ENCODE measurements around the gene EML6.

Gene EML6

DNA sequence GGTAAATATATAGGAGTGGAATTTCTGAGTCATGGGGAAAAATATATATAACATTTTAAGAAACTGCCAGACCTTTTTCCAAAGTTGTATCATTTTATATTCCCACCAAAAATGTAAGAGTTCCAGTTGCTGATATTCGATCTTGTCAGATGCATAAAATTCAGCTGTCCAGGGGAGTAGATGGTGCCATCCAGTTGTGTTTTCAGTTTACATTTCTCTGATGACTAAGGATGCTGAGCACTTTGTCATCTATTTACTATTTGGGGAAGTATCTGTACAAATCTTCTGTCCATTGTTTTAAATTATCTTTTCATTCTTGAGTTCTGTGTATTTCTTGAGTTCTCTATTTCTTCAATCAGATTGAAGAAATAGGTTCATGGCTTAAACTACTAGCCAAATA is 200.7 kb downstream of the EML6 start:
- DNase-seq: no peak

DNA sequence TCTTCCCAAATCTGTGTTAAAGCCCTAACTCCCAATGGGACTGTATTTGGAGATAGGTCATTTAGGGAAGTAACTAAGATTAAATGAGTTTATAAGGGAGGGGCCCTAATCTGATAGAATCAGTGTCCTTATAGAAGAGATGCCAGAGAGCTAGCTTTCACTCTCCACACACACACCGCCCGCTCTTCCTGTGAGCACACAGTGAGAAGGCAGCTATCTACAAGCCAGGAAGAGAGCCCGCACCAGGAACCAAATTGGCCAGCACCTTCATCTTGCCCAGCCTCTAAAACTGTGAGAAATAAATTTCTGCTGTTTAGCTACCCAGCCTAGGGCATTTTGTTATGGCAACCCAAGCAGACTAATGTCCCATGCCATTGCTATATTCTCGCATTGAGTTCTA is 201.6 kb downstream of the EML6 start:
- DNase-seq: no peak

DNA sequence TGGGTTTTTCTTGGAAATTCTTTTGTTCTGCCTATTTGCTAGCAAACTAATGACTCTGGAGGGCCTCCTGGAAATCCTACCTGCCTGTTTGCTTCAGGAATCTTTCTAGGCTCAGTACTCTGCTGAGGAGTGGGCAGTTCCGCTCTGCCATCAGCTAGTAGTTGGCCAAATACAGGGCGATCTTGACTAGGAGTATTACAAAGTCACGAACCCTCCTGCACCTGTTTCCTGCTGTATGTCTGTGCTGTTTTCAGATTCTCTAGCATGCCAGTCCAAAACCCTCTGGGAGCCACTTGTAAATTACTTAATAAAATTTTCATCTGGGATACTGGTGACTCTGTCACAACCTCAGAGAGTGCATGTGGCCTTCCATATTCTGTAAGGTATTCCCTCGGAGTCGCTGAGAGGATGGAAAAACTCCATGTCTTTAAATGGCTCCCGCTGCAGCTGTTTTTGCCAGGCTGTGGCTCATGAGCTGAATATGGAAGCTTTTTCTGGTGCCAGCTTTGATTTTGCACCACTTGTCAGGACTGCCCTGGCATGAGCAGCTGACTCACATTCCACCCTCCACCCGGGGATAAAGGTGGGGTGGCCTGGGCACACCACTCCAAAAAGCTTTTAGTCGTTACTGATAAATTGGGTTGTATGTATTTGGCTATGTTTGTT is 203.8 kb downstream of the EML6 start:
- no peak for DNase-seq

DNA sequence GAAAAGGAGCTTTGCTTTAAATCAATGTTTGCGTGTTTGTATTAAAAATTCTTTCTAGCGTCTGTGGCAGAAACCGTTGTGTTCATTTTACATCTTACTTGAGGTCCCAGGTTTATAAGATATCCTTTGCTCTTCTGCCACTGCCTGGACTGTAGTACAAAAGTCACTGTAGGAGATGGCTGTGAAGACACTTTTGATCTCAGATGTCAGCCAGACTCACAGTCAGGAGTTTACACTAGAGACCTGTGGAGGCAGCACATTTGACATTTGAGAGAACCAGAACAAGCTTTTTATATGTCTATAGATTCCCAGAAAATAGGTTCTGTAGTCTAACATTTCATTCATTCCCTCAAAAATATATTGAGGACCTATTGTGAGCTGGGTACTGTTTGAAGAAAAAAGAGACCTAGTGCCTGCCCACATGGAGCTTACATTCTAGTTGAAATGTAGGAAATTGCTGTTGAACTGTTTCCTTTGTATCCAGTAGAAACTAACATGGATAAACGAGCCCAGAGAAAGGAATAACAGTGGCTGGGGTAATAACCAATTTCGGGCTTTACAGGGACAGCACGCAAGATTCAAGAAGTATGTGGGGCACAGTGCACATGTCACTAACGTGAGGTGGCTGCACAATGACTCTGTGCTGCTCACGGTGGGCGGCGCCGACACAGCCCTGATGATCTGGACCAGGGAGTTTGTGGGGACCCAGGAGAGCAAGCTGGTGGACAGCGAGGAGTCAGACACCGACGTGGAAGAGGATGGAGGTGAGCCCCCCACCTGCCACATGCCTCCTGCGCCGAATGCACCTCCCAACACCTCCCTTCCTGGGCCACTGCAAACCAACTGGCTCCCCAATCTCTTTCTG is 204.5 kb downstream of the EML6 start:
- no peak for DNase-seq

DNA sequence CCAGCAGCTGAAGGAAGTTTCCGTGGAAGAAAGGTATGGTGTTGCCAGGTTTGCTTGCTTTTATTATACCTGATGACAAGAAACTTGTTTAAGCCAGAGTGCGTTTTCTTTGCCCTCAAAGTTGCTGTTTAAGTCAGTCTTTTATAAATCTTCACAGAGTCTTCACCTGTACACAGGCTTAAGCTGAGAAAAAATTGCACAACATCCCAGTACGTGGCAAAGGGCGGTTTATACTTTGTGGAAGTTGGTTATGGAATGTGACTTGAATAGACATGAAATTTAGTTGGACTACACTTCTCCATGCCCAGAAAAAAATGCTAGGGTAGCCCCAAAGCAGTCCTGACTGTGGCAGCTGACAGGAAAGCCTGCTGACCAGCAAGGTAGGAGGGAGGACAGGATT is 205.3 kb downstream of the EML6 start:
- DNase-seq: no peak

DNA sequence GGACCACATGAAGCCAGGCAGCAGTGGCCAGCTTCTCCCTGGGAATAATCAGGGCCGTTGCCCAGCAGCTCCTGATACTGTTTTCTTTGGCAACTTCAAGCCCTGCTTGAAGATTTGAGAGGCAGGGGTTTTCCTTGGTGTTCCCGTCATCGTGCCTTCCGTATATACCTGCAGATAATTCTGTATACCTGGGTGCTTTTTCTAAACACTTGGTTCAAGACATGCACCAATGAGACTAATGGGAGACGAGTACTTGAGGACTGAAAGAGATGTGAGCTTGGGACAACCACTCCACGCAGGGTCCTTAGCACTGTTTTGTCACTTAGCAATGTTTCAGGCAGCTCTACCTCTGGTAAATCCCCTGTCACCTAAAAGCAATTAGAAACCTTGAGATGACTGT is 208.0 kb downstream of the EML6 start:
- DNase-seq: no peak

DNA sequence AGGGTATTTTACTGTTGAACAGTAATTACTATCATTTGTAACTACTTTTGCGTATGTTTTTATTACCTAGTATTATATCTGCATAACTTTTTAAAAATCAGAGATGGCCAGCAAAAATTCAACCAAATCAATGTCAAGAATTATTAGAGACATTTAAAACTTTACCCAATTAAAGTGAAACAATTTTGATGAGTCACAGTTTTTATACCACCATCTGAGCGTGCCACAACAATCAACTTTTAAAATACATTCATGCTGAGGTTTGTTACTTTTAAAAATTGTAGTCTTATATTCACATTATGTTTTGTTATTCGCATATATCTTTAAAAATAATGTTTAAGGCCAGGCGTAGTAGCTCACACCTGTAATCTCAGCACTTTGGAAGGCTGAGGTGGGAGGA is 211.9 kb downstream of the EML6 start:
- DNase-seq: no peak

DNA sequence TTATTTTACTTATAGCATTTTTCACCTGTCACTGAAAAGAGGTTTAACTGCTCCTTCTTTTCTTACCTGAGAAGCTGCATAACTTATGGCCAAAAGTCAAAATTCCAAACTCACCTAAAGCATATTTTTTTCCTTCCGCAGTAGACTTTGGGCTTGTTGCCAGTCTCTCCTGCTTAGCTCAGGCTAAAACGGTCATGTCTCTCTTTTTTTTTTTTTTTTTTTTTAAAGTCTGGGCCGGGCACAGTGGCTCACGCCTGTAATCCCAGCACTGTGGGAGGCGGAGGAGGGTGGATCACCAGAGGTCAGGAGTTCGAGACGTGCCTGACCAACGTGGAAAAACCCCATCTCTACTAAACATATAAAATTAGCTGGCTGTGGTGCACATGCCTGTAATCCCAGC is 213.3 kb downstream of the EML6 start:
- no peak for DNase-seq

DNA sequence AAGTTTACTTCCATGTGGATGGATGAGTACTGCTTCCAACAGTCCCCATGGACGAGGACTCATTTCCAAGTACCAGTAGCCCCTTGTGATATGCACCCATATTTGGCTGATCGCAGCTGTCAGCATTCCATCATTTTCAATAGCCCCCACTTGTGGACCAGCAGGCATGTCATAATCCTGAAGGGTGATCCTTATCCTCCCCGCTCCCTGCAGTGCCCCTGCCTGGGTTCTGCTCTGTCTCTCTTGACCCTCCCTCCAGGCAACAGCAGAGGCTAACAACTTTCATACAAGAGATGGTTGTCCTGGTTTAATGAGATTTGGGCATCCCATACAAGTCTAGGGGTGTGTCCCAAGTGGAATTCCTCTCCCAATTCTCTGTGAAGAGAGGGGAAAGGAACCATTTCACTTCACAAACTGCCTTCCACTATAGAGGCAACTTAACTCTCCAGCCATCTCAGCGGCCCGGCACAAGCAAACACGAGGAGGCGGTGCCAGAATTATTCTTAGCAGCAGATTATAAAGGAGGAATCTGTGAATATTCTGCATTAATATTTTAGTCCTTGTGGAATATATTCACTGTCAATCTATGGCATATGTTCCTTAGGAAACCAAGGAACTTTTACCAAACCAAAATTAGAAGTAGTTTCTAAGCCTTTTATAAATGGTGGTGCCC is 216.1 kb downstream of the EML6 start:
- no peak for DNase-seq

DNA sequence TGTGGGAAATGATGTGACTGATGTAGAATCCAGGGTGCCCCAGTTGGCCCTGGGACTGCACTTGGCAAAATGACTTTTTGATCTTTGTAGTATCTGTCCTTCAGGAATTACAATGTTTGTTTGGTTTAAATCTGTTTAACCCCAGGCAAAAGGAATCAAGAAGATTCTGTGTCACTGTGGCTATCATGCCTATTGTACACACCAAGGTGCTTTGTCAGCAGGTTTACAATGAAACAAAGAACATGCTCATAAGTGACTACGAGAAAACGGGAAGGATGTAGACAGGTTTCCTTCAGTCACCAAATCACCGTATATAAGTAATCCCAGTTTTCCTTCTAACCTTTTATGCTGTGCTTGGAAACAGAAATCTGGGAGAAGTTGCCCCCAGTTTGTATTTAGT is 217.3 kb downstream of the EML6 start:
- DNase-seq: no peak

DNA sequence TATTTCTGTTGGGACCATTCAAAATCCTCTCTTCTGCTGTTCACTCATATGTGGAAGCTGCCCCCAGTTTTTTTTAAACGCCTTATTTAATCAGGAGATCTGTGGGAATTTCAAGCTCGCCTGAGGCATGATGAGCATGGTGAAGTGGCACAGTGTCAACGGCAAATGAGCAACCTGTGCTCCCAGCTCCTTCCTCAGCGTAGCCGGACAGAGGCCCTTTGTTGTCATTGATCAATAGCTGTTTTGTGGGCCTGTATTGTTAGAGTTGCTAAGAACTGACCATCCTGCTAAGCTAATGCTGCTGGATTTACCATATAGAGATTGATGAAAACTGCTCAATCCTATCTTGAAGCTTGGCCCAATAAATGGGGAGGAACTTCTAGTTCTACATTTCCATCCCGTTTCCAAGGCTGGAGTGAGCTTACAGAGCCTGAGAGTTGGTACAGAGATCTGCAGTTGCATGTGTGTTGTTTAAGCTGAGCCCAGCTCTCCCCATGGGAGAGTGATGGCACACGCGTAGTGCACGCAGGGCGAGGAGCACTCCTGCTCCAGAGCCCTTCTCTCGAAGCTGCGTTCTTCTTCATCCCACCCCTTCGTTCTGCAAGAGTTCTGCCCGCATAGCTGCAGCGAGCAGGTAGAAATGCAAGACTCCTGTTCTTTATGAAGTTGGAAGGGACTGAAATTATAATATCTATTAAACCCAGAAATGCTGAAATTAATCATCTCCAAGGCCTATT is 218.0 kb downstream of the EML6 start:
- DNase-seq: no peak

DNA sequence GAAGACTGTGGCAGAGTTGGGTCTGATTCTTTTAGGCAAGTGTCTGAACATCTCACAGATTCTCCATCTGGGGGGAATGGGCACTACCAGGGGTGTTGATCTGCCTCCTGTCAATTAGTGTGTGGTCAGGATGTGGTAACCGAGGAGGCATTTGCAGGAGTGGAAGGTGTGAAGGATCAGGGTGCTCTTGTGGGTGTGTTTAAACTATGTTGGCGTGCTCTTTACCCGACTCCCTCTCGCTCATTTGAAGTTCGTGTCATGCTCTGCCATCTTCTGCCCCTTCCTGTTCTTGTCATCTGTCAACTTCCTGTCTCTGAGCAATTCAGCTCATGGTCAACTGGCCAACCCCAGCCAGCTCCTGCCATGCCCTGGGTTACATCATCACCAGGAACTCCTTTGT is 218.9 kb downstream of the EML6 start:
- no peak for DNase-seq

DNA sequence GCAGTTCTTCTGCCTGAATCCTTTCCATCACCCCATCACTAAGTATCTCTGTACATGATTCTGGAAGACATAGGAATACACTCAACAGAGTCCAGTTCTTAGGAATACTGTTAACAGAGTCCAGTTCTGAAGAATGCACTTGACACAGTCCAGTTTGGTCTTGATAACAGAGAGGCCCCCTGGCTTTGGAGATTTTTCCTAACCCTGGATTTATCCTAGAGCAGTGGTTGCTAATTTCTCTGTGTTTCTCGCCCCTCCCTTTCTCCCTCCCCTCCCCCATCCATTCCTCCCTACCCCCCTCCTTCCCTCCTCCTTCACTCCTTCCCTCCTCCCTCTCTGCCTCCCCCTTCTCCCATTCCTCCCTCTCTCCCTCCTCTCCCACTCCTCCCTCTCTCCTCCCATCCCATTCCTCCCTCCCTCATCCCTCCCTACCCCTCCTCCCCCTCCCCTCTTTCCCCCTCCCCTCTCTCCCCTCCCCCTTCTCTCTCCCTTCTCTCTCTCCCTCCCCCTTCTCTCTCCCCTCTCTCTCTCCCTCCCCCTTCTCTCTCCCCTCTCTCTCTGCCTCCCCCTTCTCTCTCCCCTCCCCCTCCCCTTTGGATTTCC is 221.4 kb downstream of the EML6 start:
- no peak for DNase-seq

DNA sequence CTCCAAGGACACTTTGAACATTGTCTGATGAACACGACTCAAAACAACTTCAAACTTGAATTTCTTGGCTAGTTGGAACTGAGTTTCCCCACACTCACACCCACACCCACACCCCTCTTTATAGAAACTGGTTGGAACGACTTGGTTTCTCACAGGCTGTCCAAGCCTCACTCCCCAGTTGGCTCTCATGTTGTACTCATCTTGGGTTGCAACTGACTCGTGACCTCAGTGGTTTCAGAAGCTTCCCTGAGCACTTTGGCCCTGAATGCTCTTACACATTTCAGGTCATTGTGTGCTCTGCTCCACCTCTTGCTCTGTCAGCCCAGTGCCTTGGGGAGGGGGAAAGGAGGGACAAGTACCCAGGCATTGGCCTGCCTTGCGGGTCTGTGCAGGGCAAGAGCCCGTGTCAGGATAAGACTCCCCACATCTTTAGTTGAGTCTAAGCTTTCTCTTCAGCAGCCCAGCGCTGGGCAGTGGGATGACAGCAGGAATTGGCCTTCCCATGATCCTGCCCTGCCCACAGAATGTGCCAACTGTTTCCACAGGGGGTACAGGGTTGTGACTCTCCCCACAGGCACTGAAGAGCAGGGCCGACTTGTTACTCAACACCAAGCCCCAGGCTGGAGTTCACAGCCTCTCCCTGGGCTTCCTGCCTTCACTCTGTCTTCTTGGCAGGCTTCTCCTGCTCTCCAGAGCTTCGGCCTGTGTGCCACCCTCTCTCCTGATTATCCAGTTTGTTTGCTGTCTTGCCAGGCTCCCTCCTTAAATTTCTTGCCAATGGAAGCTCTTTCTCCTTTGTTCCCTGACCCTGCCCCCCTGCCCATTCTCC is 222.1 kb downstream of the EML6 start:
- no peak for DNase-seq

DNA sequence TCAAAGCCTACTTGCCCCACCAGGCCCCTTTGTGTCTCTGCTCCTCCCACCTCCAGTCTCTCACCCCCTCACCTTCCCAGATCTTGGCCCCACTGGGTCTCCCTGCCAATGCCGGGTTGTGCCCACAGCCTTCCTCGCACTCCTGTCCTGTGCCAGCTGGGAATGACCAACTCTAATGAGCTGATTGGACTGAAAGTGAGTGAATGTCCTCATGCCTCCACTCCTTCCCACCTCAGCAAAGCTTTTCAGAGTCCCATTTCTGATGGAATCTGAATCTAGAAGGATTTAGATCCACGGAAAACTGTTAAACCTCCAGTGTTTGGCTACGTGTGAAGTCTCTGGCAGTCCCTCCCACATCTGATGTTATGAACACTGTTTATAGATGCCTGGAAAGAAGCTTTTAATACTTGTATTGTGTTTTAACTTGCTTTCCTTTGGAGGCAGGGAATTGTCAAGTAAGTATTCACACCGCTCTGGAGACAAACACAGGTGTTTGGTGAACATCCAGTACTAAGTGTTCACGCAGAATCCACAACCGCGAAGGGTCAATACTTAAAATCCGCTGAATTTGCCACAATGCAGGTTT is 222.9 kb downstream of the EML6 start:
- no peak for DNase-seq

DNA sequence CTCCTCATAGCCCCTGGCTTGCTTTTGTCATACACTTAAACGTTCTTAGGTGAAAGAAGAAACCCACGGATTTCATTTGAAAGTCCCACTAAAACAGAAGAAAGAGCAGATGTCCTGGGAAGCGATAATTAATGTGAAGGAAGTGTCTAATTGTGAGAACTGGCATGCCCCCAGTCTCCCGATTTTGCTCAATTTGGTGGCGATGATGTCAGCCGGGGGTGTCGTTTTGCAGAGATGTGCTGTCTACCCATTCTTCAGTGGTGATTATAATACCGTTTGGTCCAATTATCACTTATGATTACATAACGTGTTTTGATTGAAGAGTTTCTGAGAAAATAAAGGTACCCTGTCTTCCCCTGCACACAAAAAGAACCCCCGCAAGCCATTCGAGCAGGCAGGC is 223.7 kb downstream of the EML6 start:
- no peak for DNase-seq

DNA sequence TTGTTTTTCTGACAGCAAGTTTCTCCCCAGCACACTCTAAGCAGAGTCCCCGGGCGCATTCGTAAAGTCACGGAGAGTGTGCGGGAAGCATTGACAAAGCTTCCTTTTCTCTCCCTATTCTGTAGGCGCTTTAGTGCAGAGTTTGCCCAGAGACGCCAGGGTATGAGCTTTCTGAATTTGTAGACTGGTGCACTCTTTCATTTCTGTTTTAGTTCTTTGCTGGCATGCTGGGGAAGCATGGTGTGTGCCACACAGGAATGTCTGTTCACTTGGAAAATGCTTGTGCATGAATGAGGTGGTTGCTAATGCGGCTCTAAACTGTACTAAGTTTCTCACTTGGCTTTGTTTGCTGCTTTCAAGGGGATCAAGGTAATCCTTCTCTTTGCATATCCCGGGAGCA is 224.2 kb downstream of the EML6 start:
- no peak for DNase-seq

DNA sequence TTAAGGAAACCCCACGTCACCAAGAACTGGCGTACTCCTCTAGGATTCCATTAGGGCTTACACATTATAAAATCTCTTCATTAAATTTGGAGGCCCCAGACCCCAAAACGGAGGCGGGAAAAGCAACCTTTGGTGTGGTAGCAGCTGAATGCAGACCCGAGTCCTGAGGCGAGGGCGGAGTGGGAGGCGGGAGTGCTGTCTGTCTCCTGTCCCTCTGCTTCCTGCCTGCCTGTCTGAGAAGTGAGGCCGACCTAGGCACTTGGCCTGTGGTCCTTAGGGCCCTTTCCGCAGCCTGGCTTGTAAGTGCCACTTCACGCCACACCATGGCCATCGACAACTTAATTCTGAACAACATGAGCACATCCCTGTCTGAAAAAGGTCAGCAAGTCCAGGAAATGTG is 224.7 kb downstream of the EML6 start:
- DNase-seq: no peak

DNA sequence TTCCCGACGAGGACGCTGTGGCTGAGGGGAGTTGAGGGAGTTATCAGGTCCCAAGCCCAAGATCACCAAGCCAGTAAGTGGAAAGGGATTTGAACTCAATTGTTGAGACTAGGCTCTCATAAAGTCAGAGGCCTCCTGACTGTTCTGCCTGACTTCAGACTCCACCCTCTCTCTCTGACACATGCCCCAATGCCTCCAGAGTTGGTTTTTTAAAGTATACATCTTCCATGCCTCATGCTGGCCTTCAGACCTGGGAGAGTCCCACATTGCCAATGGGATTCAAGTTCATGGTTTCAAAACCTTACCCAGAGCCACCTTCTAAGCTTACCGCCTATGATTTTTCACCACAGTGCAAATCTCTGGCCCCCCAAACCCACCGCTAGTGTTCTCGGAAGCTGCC is 226.0 kb downstream of the EML6 start:
- DNase-seq: no peak

DNA sequence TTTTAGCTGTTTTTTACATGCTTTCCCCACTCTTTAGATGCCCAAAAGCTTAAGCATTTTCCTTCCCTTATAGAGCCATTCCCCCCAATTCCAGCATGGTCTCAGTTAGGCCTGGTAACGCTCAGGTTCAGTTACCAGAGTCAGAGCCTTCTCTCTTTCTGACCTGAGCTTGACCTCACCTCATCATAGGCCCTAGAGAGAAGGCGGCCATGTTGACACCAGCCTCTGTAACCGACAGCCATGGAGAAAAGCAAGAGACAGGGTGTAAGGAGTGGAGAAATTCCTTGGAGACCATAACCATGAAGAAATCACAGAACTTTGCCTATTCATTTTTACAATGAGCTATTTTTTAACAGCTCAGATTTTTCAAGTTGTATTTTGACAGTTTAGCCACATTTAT is 227.3 kb downstream of the EML6 start:
- DNase-seq: no peak

DNA sequence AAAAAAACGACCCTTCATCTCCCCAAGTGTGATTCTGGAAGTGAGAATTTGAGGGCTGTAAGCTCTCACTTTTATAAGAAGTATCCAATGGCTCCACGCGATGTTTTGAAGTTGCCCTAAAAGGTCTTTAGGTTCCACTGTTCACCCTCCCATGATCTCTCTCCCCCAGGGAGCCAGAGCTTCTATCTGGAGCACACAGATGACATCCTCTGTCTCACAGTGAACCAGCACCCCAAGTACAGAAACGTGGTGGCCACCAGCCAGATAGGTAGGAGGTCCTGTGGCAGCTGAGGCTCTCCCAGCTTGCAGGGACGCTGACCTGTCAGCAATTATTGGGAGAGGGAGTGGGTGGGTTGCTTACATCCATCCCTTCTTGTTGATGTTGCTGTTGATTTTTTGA is 229.0 kb downstream of the EML6 start:
- DNase-seq: no peak

DNA sequence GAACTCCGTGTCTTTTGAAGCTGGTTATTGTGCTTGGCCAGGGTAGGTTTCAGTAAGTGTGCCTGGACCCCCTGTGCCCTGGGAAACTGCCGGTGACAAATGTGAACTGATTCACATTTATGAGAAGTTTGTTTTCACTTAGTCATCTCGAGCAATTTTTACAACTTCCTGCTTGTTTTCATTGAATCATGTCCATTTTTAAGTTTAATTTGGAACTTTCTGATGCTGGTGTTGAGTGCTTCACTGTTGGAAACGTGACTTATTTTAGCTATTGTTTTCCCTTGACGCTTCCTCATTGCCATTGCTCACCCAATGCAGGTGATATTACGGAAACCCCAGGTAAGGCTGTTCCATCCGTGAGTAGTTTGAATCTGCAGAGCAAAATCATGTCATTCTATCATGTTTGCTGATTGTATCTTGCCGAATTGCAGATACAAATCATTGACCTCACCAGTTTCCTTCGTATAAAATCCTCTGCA is 229.6 kb downstream of the EML6 start:
- DNase-seq: no peak
